Endothelial cell of umbilical vein (primary cell): ENCODE results near the gene ZBTB7A. TPM values are rescaled to one million over a fixed set of nuclear protein-coding genes. Genes with fewer than 3 reads are reported as not detected.
A peak's percentile ranks its signal among the peaks of the same experiment; 100 is the strongest.

Experiments
- BruUV-seq: library from RNA; stranded (reverse); fragments of 400-500 nt; replicated peaks from 2 replicates; lab custom pipeline; 2021; lab: Mats Ljungman, UMichigan
- CTCF ChIA-PET: fragments of 300-600, 350-600 bp; sonication (Branson Sonifier 250); formaldehyde crosslinking; loops from one replicate; lab custom pipeline; 2021; ENCODE audit warnings: antibody characterized with exemption, inconsistent platforms; lab: Charles Lee
- POLR2A ChIA-PET: fragments of 300-600, 350-600 bp; sonication (Branson Sonifier 250); formaldehyde crosslinking; loops from one replicate; lab custom pipeline; 2021; ENCODE audit warnings: antibody characterized with exemption, inconsistent platforms; lab: Charles Lee
- DNase-seq: peaks from one replicate; pipeline ENCODE4 v3.0.0-alpha.2; 2011; ENCODE audit warnings: low read depth, low spot score
- FAIRE-seq: peaks from 2 replicates; lab custom pipeline; 2011; peaks lifted over from hg19 to GRCh38; lab: Jason Lieb, UNC
- H2AFZ ChIP-seq: 2 replicates; pipeline ENCODE4 v1.6.0; 2012; ENCODE audit warnings: low read depth, low read length, control low read depth, inconsistent platforms
- H3K27ac ChIP-seq: 2 replicates; pipeline ENCODE4 v1.5.1; 2011; ENCODE audit warnings: low read depth, mild to moderate bottlenecking, control low read depth, low read length, moderate library complexity; ENCODE audit not compliant: insufficient read depth
- H3K27me3 ChIP-seq, 2 experiments: 2 replicates each; pipeline versions ENCODE4 v1.6.0 to v1.6.1; 2011; ENCODE audit warnings: low read length in 2 of 2, mixed read lengths in 1 of 2; ENCODE audit not compliant: control insufficient read depth in 2 of 2, insufficient read depth in 2 of 2
- H3K36me3 ChIP-seq, 2 experiments: 2 replicates in 1 of 2; 3 replicates in 1 of 2; pipeline ENCODE4 v1.5.1; 2011; ENCODE audit warnings: low read length in 2 of 2, mild to moderate bottlenecking in 1 of 2, moderate library complexity in 1 of 2; ENCODE audit not compliant: control insufficient read depth in 2 of 2, insufficient read depth in 2 of 2; ENCODE audit errors: extremely low read depth in 1 of 2
- H3K4me1 ChIP-seq: 3 replicates; pipeline ENCODE4 v1.5.1; 2011; ENCODE audit warnings: mild to moderate bottlenecking, low read length; ENCODE audit not compliant: control insufficient read depth, insufficient read depth; ENCODE audit errors: extremely low read depth
- H3K4me2 ChIP-seq: 2 replicates; pipeline ENCODE4 v1.6.1; 2011; ENCODE audit warnings: low read length, control low read depth, mixed read lengths; ENCODE audit not compliant: insufficient read depth
- H3K4me3 ChIP-seq, 3 experiments: fragments of 200-600 bp in 1 of 3; sonication (generic), shearing (Covaris generic) in 1 of 3; replicated peaks in 1 of 3; 2 replicates each; pipeline ENCODE4 v1.5.1; 2011 to 2016; ENCODE audit warnings: control low read depth in 3 of 3, low read length in 3 of 3, mild to moderate bottlenecking in 2 of 3, inconsistent platforms in 1 of 3, low read depth in 1 of 3, moderate library complexity in 1 of 3; ENCODE audit not compliant: insufficient read depth in 1 of 3
- H3K79me2 ChIP-seq: 2 replicates; pipeline ENCODE4 v1.6.0; 2012; ENCODE audit warnings: low read length, inconsistent platforms; ENCODE audit not compliant: control insufficient read depth, insufficient read depth
- H3K9ac ChIP-seq: replicated peaks from 2 replicates; pipeline ENCODE3; 2011; ENCODE audit warnings: low read length, control low read depth; ENCODE audit not compliant: insufficient read depth; ENCODE audit errors: extremely low read depth
- H3K9me1 ChIP-seq: replicated peaks from 3 replicates; pipeline ENCODE4 v1.6.0; 2011; ENCODE audit warnings: mild to moderate bottlenecking, low read length; ENCODE audit not compliant: control insufficient read depth, insufficient read depth; ENCODE audit errors: extremely low read depth
- H3K9me3 ChIP-seq: replicated peaks from 2 replicates; pipeline ENCODE4 v1.5.1; 2012; ENCODE audit warnings: low read length, inconsistent platforms; ENCODE audit not compliant: control insufficient read depth, insufficient read depth
- H4K20me1 ChIP-seq: replicated peaks from 2 replicates; pipeline ENCODE3; 2011; ENCODE audit warnings: mild to moderate bottlenecking, low read length; ENCODE audit not compliant: control insufficient read depth, insufficient read depth; ENCODE audit errors: extremely low read depth
- MYC ChIP-seq: IDR thresholded peaks from one replicate; pipeline ENCODE4 v1.6.1; 2011; ENCODE audit warnings: mild to moderate bottlenecking, low read depth, low read length
- POLR2A ChIP-seq: IDR thresholded peaks from 2 replicates; pipeline ENCODE4 v1.6.1; 2012; ENCODE audit warnings: low read depth, mild to moderate bottlenecking, control low read depth, low read length
- POLR2AphosphoS5 ChIP-seq: IDR thresholded peaks from 2 replicates; pipeline ENCODE4 v1.6.1; 2012; ENCODE audit warnings: low read depth, mild to moderate bottlenecking, control low read depth, low read length, moderate library complexity; ENCODE audit not compliant: insufficient read depth
- dilution Hi-C: fragments of 300-500 bp; cut with MboI; formaldehyde crosslinking; loops from one replicate; pipeline ENCODE4 v1.15.0; 2019; ENCODE audit warnings: low sequenced_read_pairs; ENCODE audit not compliant: extremely low pct_ligation_motif_present
- intact Hi-C: fragments of 100-400 bp; cut with micrococcal nuclease; formaldehyde crosslinking; loops from one replicate; pipeline ENCODE4 v1.10.0; 2022
- polyA plus RNA-seq, 4 experiments: library from polyadenylated mRNA; depleted of rRNA in 3 of 4; stranded (reverse) in 3 of 4; unstranded in 1 of 4; fragments of >200 nt; gene quantifications; 2 replicates each; pipeline versions ENCODE4 v1.2.1 to v1.2.3, GENCODE V29; 2011 to 2012; ENCODE audit warnings: missing spikeins in 1 of 4
- total RNA-seq: library from RNA; stranded (reverse); gene quantifications from 2 replicates; pipeline ENCODE4 v1.2.3, GENCODE V29; 2021
- TF ChIP-seq, protein P1 (sequence below), 2 donors: IDR thresholded peaks; 1 replicate in 1 of 2; 2 replicates in 1 of 2; pipeline ENCODE4 v1.5.1; 2011; ENCODE audit warnings: low read length in 2 of 2, mild to moderate bottlenecking in 2 of 2, moderate library complexity in 2 of 2, control low read depth in 1 of 2, inconsistent platforms in 1 of 2, low read depth in 1 of 2; ENCODE audit not compliant: insufficient read depth in 1 of 2; ENCODE audit errors: extremely low read depth in 1 of 2

The ZBTB7A gene
- total and polyA plus RNA-seq, 2 donors (not counting 3 experiments of a cell fraction or from before 2014, with no cell fraction given): 8.2 to 29.0 TPM

- Histone ChIP-seq H4K20me1 (no peaks in the 10 kb centered on the region), H3K4me1 (no peaks in the 10 kb centered on the region), H3K9ac (no peak overlapping the region), H3K27me3 (no peaks in the 10 kb centered on the region), H3K9me1 (no peaks in the 10 kb centered on the region), H3K4me3 (no peak overlapping the region), H3K36me3 (peaks cover 4 to 33% of the 10 kb centered on the region in 2 experiments), H3K27ac (no peak overlapping the region), H3K4me2 (no peak overlapping the region), H2AFZ (no peak overlapping the region), H3K79me2 (no peaks in the 10 kb centered on the region), H3K9me3 (no peaks in the 10 kb centered on the region)
- intact Hi-C loops: no loop called here
- CTCF ChIA-PET: no interaction called here
- POLR2A ChIA-PET: no interaction called here
- FAIRE-seq (peak; percentile 72), DNase-seq (no peak)
- BruUV-seq: no TSS peak
- dilution Hi-C loops: no loop called here
- no peak for TF ChIP-seq MYC
- TF ChIP-seq POLR2A: peak; percentile 30
Observed at GRCh38 chr19:4035582-4035981, 31.1 kb downstream of the ZBTB7A start.

DNA sequence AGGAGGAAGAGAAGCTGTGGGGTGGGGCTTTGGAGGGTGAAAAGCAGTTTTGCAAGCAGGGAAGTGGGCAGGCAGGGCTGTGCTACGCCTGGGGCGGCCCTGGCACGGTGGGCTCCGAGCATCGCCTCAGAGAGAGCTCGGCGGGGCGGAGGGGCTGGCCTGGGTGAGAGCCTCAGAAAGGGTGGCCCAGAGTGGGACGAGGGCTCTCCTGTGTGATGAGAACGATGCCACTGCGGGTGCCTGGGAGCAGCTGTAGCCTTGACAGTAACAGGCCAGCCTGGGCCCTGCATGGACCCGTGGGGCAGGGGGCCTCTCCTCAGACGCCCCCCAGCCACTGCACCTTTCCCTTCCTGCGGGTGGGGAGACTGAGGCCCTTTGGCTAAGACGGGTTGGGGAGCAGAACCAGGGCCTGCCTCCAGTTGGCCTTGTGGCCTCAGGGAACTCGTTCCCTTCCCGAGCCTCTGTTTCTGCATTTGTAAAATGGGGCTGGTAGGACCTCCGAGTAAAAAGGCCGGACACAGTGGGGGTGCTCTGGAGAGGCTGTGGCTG lies 31.6 kb downstream of the ZBTB7A start:
- Histone ChIP-seq H3K9me1 (no peaks in the 10 kb centered on the region), H2AFZ (no peak overlapping the region), H3K4me2 (no peak overlapping the region), H3K4me3 (no peak overlapping the region), H3K27ac (no peak overlapping the region), H3K9ac (no peak overlapping the region), H3K36me3 (peaks cover 4 to 35% of the 10 kb centered on the region in 2 experiments), H4K20me1 (no peaks in the 10 kb centered on the region), H3K4me1 (no peaks in the 10 kb centered on the region), H3K27me3 (no peaks in the 10 kb centered on the region), H3K9me3 (no peaks in the 10 kb centered on the region), H3K79me2 (no peaks in the 10 kb centered on the region)
- TF ChIP-seq POLR2AphosphoS5 (no peak), MYC (no peak)
- TF ChIP-seq, protein P1, sequence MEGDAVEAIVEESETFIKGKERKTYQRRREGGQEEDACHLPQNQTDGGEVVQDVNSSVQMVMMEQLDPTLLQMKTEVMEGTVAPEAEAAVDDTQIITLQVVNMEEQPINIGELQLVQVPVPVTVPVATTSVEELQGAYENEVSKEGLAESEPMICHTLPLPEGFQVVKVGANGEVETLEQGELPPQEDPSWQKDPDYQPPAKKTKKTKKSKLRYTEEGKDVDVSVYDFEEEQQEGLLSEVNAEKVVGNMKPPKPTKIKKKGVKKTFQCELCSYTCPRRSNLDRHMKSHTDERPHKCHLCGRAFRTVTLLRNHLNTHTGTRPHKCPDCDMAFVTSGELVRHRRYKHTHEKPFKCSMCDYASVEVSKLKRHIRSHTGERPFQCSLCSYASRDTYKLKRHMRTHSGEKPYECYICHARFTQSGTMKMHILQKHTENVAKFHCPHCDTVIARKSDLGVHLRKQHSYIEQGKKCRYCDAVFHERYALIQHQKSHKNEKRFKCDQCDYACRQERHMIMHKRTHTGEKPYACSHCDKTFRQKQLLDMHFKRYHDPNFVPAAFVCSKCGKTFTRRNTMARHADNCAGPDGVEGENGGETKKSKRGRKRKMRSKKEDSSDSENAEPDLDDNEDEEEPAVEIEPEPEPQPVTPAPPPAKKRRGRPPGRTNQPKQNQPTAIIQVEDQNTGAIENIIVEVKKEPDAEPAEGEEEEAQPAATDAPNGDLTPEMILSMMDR (IDR thresholded peaks at IDR 0.05; ENCODE audit: extremely low read depth in 1 of 2, insufficient read depth in 1 of 2, low read depth in 1 of 2, low read length in 2 of 2): no peak
- intact Hi-C loops (no loop called here), dilution Hi-C loops (no loop called here)
- CTCF ChIA-PET: no interaction called here
- no TSS peak for BruUV-seq
- FAIRE-seq: no peak
- DNase-seq: no peak
- POLR2A ChIA-PET: no interaction called here
